Measurements from ENCODE around the gene KRTAP5-3. TPM values are rescaled to one million over a fixed set of nuclear protein-coding genes. Genes with fewer than 3 reads are reported as not detected.

KRTAP5-3 gene
- total RNA-seq, 1 experiment from 2014 or later: not detected

GRCh38 chr11:1557904-1558774 lies 50.1 kb downstream of the KRTAP5-3 start:
- no peak overlapping the region for H2AK5ac ChIP-seq (ENCODE audit: insufficient read length, low read length)
- H3K14ac ChIP-seq (ENCODE audit: insufficient read depth, low read length): 0 out of 2 replicates have a peak overlapping the region, but pooled peaks have one; percentile 28
- no peak overlapping the region for H3K4me2 ChIP-seq (ENCODE audit: insufficient read depth, insufficient read length, low read length)
- no CpG with 5 or more reads among the region's 29 CpGs for WGBS (ENCODE audit: extremely low coverage, insufficient read length, low lambda C conversion rate)
- no peaks in the 10 kb centered on the region for H3K9me3 ChIP-seq (ENCODE audit: control insufficient read depth, low read depth, low read length)
- H3K9me3 Mint-ChIP-seq: no peaks in the 10 kb centered on the region
- no peaks in the 10 kb centered on the region for H4K20me1 ChIP-seq (ENCODE audit: control insufficient read depth, insufficient read depth, insufficient read length)
- H3K27ac ChIP-seq (ENCODE audit: insufficient read length, low read depth, low read length): no peak overlapping the region
- no peak overlapping the region for H2BK20ac ChIP-seq (ENCODE audit: low read depth, low read length, poor library complexity, severe bottlenecking)
- H3K27ac Mint-ChIP-seq: peak overlapping the region in 1 of 3 experiments; percentile 62; a peak in 1 of 7 replicates
- H3K23me2 ChIP-seq (ENCODE audit: insufficient read length, low read depth, low read length, poor library complexity, severe bottlenecking): no peaks in the 10 kb centered on the region
- no peak overlapping the region for H2BK5ac ChIP-seq (ENCODE audit: insufficient read length, low read length)
- H3K79me2 ChIP-seq (ENCODE audit: insufficient read depth, low read length): no peaks in the 10 kb centered on the region
- H3K4ac ChIP-seq (ENCODE audit: low read depth, low read length): no peak overlapping the region
- peak; percentile 40 for DNase-seq
- peaks cover 0 to 1% (median 0%) of the 10 kb centered on the region in 3 experiments; a peak in 1 of 7 replicates for H3K36me3 Mint-ChIP-seq (ENCODE audit: insufficient read depth in 1 of 3, low read depth in 3 of 3)
- H3K56ac ChIP-seq (ENCODE audit: insufficient read length, low read depth, low read length): no peak overlapping the region
- no peak overlapping the region for H3T11ph ChIP-seq (ENCODE audit: low read length)
- H3K23ac ChIP-seq (ENCODE audit: insufficient read length, low read depth, low read length): no peak overlapping the region
- no peak overlapping the region for H3K18ac ChIP-seq (ENCODE audit: insufficient read length, low read depth, low read length)
- no peaks in the 10 kb centered on the region for H3K79me1 ChIP-seq (ENCODE audit: insufficient read depth, low read depth, low read length, poor library complexity, severe bottlenecking)
- no peak overlapping the region for H2BK12ac ChIP-seq (ENCODE audit: insufficient read length, low read depth, low read length)
- peaks cover 29% of the 10 kb centered on the region for H3K27me3 Mint-ChIP-seq (ENCODE audit: low read depth)
- H4K8ac ChIP-seq (replicated peaks; ENCODE audit: insufficient read length, low read depth, low read length): no peak overlapping the region
- H3K4me1 Mint-ChIP-seq: peaks cover 24 to 44% of the 10 kb centered on the region in 2 experiments
- H3K4me1 ChIP-seq (ENCODE audit: insufficient read depth, low read length): peaks cover 2% of the 10 kb centered on the region; the same call in 1 of the 2 replicates
- H2BK120ac ChIP-seq (ENCODE audit: low read depth, low read length, poor library complexity, severe bottlenecking): no peak overlapping the region
- no peak overlapping the region for H4K5ac ChIP-seq (ENCODE audit: insufficient read length, low read depth, low read length)
- no peak overlapping the region for H2AFZ ChIP-seq (ENCODE audit: low read length)
- peak overlapping the region in 1 of 2 experiments; percentile 51; a peak in 2 of 5 replicates for H3K4me3 Mint-ChIP-seq
- no peak overlapping the region for H4K91ac ChIP-seq (ENCODE audit: insufficient read length, low read depth, low read length)
- H2BK15ac ChIP-seq (ENCODE audit: low read depth, low read length): no peak overlapping the region
- H3K27me3 ChIP-seq (ENCODE audit: insufficient read depth, low read length): peaks cover 8% of the 10 kb centered on the region; the same call in 1 of the 2 replicates
- no peak for TF ChIP-seq CTCF (conservative IDR thresholded peaks at IDR 0.05)
- no peak overlapping the region for H3K9ac ChIP-seq (ENCODE audit: extremely low read depth, insufficient read length, low read length)

Other genes with a start within 250 kb of the KRTAP5-3 start
- 24.2 and 28.4 TPM in 2 replicates for gene BRSK2, start 218.5 kb downstream of the KRTAP5-3 start, total RNA-seq (2021)
- gene MOB2, start 121.7 kb downstream of the KRTAP5-3 start, total RNA-seq (2021): 22.7 and 24.2 TPM in 2 replicates
- 3.2 and 4.4 TPM in 2 replicates for gene DUSP8, start 36.2 kb downstream of the KRTAP5-3 start, total RNA-seq (2021)
- not detected in 2 replicates for gene KRTAP5-1, start 23.2 kb downstream of the KRTAP5-3 start, total RNA-seq (2021)
- not detected in 2 replicates for gene KRTAP5-2, start 10.2 kb downstream of the KRTAP5-3 start, total RNA-seq (2021)
- gene KRTAP5-4, start 13.7 kb upstream of the KRTAP5-3 start, total RNA-seq (2021): not detected in 2 replicates
- gene KRTAP5-5, start 21.3 kb upstream of the KRTAP5-3 start, total RNA-seq (2021): not detected in 2 replicates
- not detected in 2 replicates for gene KRTAP5-6, start 88.7 kb upstream of the KRTAP5-3 start, total RNA-seq (2021)
- gene IFITM10, start 142.1 kb upstream of the KRTAP5-3 start, total RNA-seq (2021): 0.59 and 0.77 TPM in 2 replicates
- gene CTSD, start 155.5 kb upstream of the KRTAP5-3 start, total RNA-seq (2021): 158 and 161 TPM in 2 replicates
- gene SYT8, start 226.5 kb upstream of the KRTAP5-3 start, total RNA-seq (2021): not detected in 2 replicates
- not detected in 2 replicates for gene TNNI2, start 230.5 kb upstream of the KRTAP5-3 start, total RNA-seq (2021)
- gene LSP1, start 244.6 kb upstream of the KRTAP5-3 start, total RNA-seq (2021): not detected in 2 replicates